Trophoblast cell (in vitro differentiated cells and primary cell): ENCODE measurements around the gene AIG1.

Experiments used
- DNase-seq, 2 donors: peaks; one replicate each; pipeline ENCODE4 v3.0.0-alpha.2; 2016
- H2AFZ ChIP-seq: 2 replicates; pipeline ENCODE4 v1.6.1; 2013; ENCODE audit warnings: low read length, moderate library complexity, mild to moderate bottlenecking; ENCODE audit not compliant: insufficient read depth, poor library complexity
- H2AK5ac ChIP-seq: 2 replicates; pipeline ENCODE4 v1.6.1; 2013; ENCODE audit warnings: mild to moderate bottlenecking, low read length
- H2BK120ac ChIP-seq: 2 replicates; pipeline ENCODE4 v1.6.1; 2013; ENCODE audit warnings: low read length, mild to moderate bottlenecking, moderate library complexity; ENCODE audit not compliant: insufficient read depth, poor library complexity
- H2BK12ac ChIP-seq: 2 replicates; pipeline ENCODE4 v1.6.1; 2013; ENCODE audit warnings: mild to moderate bottlenecking, low read length, moderate library complexity
- H2BK5ac ChIP-seq: 2 replicates; pipeline ENCODE4 v1.6.1; 2013; ENCODE audit warnings: low read length, low read depth, moderate library complexity, mild to moderate bottlenecking; ENCODE audit not compliant: poor library complexity
- H3K14ac ChIP-seq: 2 replicates; pipeline ENCODE4 v1.6.1; 2013; ENCODE audit warnings: mild to moderate bottlenecking, low read length
- H3K18ac ChIP-seq: 2 replicates; pipeline ENCODE4 v1.6.1; 2013; ENCODE audit warnings: mild to moderate bottlenecking, low read length
- H3K23ac ChIP-seq: 2 replicates; pipeline ENCODE4 v1.6.1; 2013; ENCODE audit warnings: low read length
- H3K27ac ChIP-seq: 2 replicates; pipeline ENCODE4 v1.5.1; 2013; ENCODE audit warnings: low read depth, mild to moderate bottlenecking, inconsistent platforms, low read length, moderate library complexity
- H3K27me3 ChIP-seq: 2 replicates; pipeline ENCODE4 v1.6.1; 2013; ENCODE audit warnings: inconsistent platforms, mild to moderate bottlenecking, low read length, moderate library complexity; ENCODE audit not compliant: insufficient read depth
- H3K36me3 ChIP-seq, 2 experiments: 1 replicate in 1 of 2; 2 replicates in 1 of 2; pipeline ENCODE4 v1.6.1; 2013; ENCODE audit warnings: low read length in 2 of 2, mild to moderate bottlenecking in 2 of 2, moderate library complexity in 1 of 2; ENCODE audit not compliant: insufficient read depth in 2 of 2, control insufficient read depth in 1 of 2
- H3K4ac ChIP-seq: 2 replicates; pipeline ENCODE4 v1.6.1; 2013; ENCODE audit warnings: low read depth, mild to moderate bottlenecking, low read length, moderate library complexity
- H3K4me1 ChIP-seq, 2 experiments: 1 replicate in 1 of 2; 2 replicates in 1 of 2; pipeline ENCODE4 v1.6.1; 2013; ENCODE audit warnings: low read length in 2 of 2, mild to moderate bottlenecking in 2 of 2, moderate library complexity in 1 of 2; ENCODE audit not compliant: insufficient read depth in 2 of 2, control insufficient read depth in 1 of 2
- H3K4me2 ChIP-seq: 2 replicates; pipeline ENCODE4 v1.6.1; 2013; ENCODE audit warnings: inconsistent platforms, mild to moderate bottlenecking, low read length, moderate library complexity
- H3K4me3 ChIP-seq: 2 replicates; pipeline ENCODE4 v1.5.1; 2013; ENCODE audit warnings: mild to moderate bottlenecking, low read depth, low read length, inconsistent platforms
- H3K79me1 ChIP-seq: one replicate; pipeline ENCODE4 v1.6.1; 2013; ENCODE audit warnings: low read length
- H3K79me2 ChIP-seq: 2 replicates; pipeline ENCODE4 v1.6.1; 2013; ENCODE audit warnings: low read length, mild to moderate bottlenecking; ENCODE audit not compliant: control insufficient read depth, insufficient read depth, poor library complexity
- H3K9ac ChIP-seq: 2 replicates; pipeline ENCODE4 v1.6.1; 2013; ENCODE audit warnings: mild to moderate bottlenecking, low read length
- H3K9me3 ChIP-seq: 2 replicates; pipeline ENCODE4 v1.6.1; 2013; ENCODE audit warnings: low read depth, mild to moderate bottlenecking, control low read depth, inconsistent platforms, low read length; ENCODE audit not compliant: insufficient read depth
- H4K12ac ChIP-seq: 2 replicates; pipeline ENCODE4 v1.6.1; 2013; ENCODE audit warnings: low read depth, mild to moderate bottlenecking, low read length, moderate library complexity
- H4K8ac ChIP-seq: 2 replicates; pipeline ENCODE4 v1.6.1; 2013; ENCODE audit warnings: low read depth, mild to moderate bottlenecking, low read length, moderate library complexity
- H4K91ac ChIP-seq: one replicate; pipeline ENCODE4 v1.6.1; 2013; ENCODE audit warnings: low read depth, mild to moderate bottlenecking, low read length, moderate library complexity
- WGBS: extraction: QIAGEN DNeasy Blood & Tissue Kit; methylation state at CpG from one replicate; pipeline ENCODE4 v1.1.7; 2013; ENCODE audit warnings: missing lambda C conversion rate; ENCODE audit not compliant: insufficient read length, insufficient coverage; ENCODE audit errors: extremely low coverage; 5-methylcytosine and 5-hydroxymethylcytosine counted together

AIG1 gene

DNA sequence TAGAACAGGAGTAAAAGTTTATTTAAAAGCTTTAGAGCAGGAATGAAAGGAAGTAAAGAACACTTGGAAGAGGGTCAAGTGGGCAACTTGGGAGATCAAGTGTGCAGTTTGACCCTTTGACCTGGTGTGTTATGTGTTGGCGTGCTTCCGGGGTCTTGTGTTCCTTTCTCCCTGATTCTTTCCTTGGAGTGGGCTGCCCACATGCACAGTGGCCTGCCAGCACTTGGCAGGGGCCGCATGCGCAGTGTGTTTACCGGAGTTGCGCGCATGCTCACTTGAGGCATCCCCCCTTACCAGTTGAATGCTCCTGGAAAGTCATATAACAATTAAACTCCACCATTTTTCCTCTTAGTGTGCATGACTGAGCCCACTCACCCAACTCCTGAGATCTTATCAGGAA is 229.5 kb downstream of the AIG1 start:
- H3K9me3 ChIP-seq = no peaks in the 10 kb centered on the region
- no CpG with 5 or more reads among the region's 7 CpGs for WGBS
- H3K23ac ChIP-seq = no peak overlapping the region
- no peak overlapping the region for H4K8ac ChIP-seq
- no peak overlapping the region for H2BK12ac ChIP-seq
- no peak overlapping the region for H3K18ac ChIP-seq
- no peak overlapping the region for H3K27ac ChIP-seq
- no peak for DNase-seq
- no peak overlapping the region for H3K4ac ChIP-seq
- H3K79me1 ChIP-seq = no peaks in the 10 kb centered on the region
- H3K4me2 ChIP-seq = no peak overlapping the region
- no peak overlapping the region for H3K4me3 ChIP-seq
- no peak overlapping the region for H3K14ac ChIP-seq
- no peaks in the 10 kb centered on the region for H3K36me3 ChIP-seq
- H2AFZ ChIP-seq = no peak overlapping the region
- H4K91ac ChIP-seq = no peak overlapping the region
- no peak overlapping the region for H3K9ac ChIP-seq
- H2AK5ac ChIP-seq = no peak overlapping the region
- no peak overlapping the region for H4K12ac ChIP-seq
- no peaks in the 10 kb centered on the region for H3K4me1 ChIP-seq
- no peak overlapping the region for H2BK120ac ChIP-seq
- H2BK5ac ChIP-seq = no peak overlapping the region
- no peaks in the 10 kb centered on the region for H3K27me3 ChIP-seq
- no peaks in the 10 kb centered on the region for H3K79me2 ChIP-seq

DNA sequence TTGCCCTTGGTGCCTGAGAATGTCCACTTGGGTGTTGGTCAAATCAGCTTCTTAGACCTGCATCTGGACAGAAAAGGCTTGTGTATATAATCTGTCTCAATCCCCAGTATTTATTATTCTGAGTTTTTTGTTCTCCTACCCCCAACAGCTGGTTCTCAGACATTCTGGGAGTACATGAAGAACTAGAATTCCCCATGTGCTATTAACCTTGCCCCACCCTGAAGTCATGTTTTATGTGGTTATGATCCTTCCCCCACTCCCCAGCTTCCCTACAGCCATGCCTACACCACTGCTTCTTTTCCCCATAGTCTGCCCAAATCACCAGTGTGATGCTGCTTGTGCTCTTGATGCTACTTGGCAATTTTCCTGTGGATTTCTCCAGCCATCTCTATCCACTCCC is 232.8 kb downstream of the AIG1 start:
- Histone ChIP-seq H3K4me3 (no peak overlapping the region), H3K4me1 (no peaks in the 10 kb centered on the region), H3K79me1 (no peaks in the 10 kb centered on the region), H3K9me3 (no peaks in the 10 kb centered on the region), H3K27me3 (no peaks in the 10 kb centered on the region), H4K91ac (no peak overlapping the region), H3K9ac (no peak overlapping the region), H3K27ac (no peak overlapping the region), H2BK5ac (no peak overlapping the region), H3K18ac (no peak overlapping the region), H2AK5ac (no peak overlapping the region), H4K8ac (no peak overlapping the region), H3K14ac (no peak overlapping the region), H3K4ac (no peak overlapping the region), H3K79me2 (no peaks in the 10 kb centered on the region), H2BK12ac (no peak overlapping the region), H2AFZ (no peak overlapping the region), H3K23ac (no peak overlapping the region), H3K36me3 (no peaks in the 10 kb centered on the region), H3K4me2 (no peak overlapping the region), H2BK120ac (no peak overlapping the region), H4K12ac (no peak overlapping the region)
- DNase-seq = no peak

DNA sequence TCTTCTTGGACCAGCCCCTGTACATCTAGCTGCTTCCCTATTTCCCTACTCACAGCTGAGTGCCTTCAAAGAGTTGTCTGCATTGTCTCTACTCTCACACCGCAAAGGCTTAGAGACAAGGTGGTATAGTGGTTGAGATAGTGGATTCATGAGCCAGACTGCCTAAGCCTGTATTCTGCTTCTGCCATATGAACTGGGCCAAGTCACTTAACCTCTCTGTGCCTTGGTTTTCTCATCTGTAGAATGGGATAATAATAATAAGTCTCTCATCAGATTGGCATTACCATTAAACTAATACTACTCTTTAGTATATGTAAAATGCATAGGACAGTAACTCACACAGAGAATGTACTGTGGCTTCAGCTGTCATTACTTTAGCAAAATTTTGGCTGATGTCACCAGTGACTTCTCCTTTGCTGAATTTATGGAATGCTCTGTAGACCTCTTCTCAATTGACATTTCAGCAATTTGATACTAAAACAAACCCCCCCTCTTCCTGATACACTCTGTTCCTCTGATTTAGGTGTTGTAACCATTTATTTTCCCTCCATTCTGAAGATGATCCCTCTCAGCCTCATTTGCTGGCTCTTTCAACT is 233.7 kb downstream of the AIG1 start:
- no peak for DNase-seq
- Histone ChIP-seq H2BK5ac (no peak overlapping the region), H3K36me3 (no peaks in the 10 kb centered on the region), H3K9me3 (no peaks in the 10 kb centered on the region), H2AK5ac (no peak overlapping the region), H3K79me2 (no peaks in the 10 kb centered on the region), H3K4me3 (no peak overlapping the region), H3K4ac (no peak overlapping the region), H3K14ac (no peak overlapping the region), H3K79me1 (no peaks in the 10 kb centered on the region), H2BK120ac (no peak overlapping the region), H3K18ac (no peak overlapping the region), H3K4me2 (no peak overlapping the region), H3K23ac (no peak overlapping the region), H2BK12ac (no peak overlapping the region), H4K91ac (no peak overlapping the region), H3K27me3 (no peaks in the 10 kb centered on the region), H4K8ac (no peak overlapping the region), H3K27ac (no peak overlapping the region), H2AFZ (no peak overlapping the region), H3K9ac (no peak overlapping the region), H3K4me1 (no peaks in the 10 kb centered on the region), H4K12ac (no peak overlapping the region)
- WGBS = no CpG with 5 or more reads among the region's 1 CpG

DNA sequence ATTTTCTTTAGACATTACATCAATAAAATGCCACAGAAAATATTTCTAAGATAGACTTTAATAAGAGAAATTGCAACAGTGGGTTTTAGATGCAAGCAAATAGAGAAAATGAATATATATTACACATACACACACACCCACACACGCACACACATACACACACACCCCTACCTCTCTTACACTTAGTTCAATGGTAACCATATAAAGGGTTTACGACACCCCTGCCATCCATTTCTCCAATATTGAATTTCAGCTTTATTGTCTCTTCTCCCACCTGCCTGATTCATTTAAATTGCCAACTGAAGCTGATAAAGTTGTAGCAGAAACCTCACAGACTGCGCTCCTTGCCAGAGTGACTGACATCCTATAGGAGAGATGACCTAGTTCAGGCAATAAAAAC is 235.2 kb downstream of the AIG1 start:
- Histone ChIP-seq H3K79me1 (no peaks in the 10 kb centered on the region), H3K14ac (no peak overlapping the region), H3K79me2 (no peaks in the 10 kb centered on the region), H3K36me3 (no peaks in the 10 kb centered on the region), H2AK5ac (no peak overlapping the region), H2BK5ac (no peak overlapping the region), H3K4me3 (no peak overlapping the region), H3K9me3 (no peaks in the 10 kb centered on the region), H2BK12ac (no peak overlapping the region), H2AFZ (no peak overlapping the region), H4K91ac (no peak overlapping the region), H3K9ac (no peak overlapping the region), H3K27ac (no peak overlapping the region), H4K8ac (no peak overlapping the region), H3K23ac (no peak overlapping the region), H4K12ac (no peak overlapping the region), H3K4me2 (no peak overlapping the region), H3K4ac (no peak overlapping the region), H2BK120ac (no peak overlapping the region), H3K4me1 (no peaks in the 10 kb centered on the region), H3K27me3 (no peaks in the 10 kb centered on the region), H3K18ac (no peak overlapping the region)
- no CpG with 5 or more reads among the region's 3 CpGs for WGBS
- DNase-seq = no peak
